GM19467 (cell line): Measurements from ENCODE around the gene PSMD6.

Experiments used
- ATAC-seq: cut with Tn5 transposase; IDR thresholded peaks from one replicate; pipeline ENCODE4 v1.9.1; 2021; ENCODE audit warnings: mild to moderate bottlenecking, moderate library complexity; ENCODE audit not compliant: unreplicated experiment

The PSMD6 gene

DNA sequence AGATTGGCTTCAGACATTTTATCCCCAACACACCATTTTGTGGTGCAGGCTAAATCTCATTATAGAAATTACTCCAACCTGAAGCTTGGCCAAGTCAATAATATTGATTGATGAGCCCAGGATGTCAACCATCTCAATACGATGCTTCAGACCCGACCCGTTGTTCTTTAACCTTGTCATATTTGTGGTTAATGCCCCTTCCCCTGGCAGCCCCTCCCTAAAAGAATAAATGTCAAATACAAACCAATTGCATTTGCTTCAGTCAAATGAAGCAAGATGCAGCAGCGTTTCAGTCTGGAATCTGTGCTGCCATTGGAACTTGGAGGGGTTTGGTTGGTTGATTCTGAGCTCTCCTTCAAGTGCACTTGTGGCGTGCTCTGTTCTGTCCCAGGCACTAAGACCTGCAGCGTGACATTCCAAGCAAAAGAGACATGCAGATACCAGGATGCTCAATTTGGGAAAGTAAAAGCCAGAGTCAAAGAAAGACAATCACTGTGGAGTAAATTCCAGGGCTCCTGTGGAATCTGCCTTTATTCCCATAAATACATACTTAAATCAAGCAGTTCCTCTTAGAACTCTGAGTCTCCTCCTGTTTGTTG lies 23.8 kb upstream of the PSMD6 start:
- ATAC-seq: no peak

- ATAC-seq: no peak
Measured at GRCh38 chr3:64046592-64046991, 23.3 kb upstream of the PSMD6 start.

DNA sequence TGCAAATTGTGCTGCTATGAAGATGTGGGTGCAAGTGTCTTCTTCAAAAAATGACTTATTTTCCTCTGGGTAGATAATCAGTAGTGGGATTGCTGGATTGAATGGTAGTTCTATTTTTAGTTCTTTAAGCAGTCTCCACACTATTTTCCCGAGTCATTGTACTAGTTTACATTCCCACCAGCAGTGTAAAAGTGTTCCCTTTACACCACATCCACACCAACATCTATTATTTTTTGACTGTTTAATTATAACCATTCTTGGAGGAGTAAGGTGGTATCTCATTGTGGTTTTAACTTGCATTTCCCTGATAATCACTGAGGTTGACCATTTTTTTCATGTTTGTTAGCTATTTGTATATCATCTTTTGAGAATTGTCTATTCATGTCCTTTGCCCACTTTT lies 19.7 kb upstream of the PSMD6 start:
- no peak for ATAC-seq

DNA sequence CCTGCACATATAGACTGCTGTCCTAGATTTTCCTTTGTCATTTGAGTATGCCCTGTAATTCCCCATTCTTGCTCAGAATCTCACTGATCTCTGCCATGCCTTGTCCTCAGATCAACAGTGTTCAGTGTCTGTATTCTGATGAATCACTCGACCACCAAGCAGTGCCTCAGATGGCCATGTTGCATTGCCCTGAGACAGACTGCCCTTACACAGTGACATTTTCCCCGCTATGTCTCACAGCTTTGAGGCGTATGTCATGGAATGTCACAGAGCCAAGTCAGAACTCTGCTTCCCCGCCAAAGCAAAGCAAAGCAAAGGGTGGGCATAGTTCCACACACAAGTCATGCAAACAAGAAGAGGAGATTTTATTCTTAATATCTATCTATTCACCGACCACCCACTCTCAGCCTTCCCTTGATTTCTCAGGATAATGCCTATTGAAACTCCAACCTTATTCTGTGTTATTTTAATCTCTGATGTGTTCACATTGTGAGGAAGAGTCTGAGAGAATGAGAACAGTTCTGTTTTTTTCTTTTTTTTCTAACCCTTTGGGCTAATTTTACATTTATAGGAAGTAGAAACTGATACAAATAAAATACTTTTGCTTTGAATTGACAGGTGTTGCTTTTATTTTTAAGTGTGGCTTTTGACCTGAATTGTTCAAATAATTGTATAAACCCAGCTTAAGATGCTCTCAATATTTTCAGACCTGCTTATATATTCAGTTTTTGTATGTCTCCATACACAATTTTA lies 16.9 kb upstream of the PSMD6 start:
- ATAC-seq: no peak

DNA sequence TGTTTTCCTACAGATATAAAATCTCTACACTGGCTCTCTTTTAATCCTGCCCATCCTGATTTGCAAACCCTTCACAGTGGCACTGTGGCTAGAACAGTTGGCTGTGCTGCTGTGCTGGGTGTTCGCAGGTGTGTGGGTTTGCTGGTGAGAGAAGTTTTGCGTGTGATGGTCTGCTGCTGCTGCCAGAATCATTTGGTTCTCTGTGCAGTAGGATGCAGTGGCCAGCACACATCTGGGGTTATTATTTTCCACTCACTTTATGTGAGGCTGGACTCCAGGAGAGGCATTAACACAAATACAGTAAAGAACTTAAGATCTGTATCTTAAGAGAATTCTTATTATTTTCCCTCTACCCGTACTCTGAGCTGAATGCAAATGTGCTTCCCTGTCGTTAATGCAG lies 16.0 kb upstream of the PSMD6 start:
- no peak for ATAC-seq

DNA sequence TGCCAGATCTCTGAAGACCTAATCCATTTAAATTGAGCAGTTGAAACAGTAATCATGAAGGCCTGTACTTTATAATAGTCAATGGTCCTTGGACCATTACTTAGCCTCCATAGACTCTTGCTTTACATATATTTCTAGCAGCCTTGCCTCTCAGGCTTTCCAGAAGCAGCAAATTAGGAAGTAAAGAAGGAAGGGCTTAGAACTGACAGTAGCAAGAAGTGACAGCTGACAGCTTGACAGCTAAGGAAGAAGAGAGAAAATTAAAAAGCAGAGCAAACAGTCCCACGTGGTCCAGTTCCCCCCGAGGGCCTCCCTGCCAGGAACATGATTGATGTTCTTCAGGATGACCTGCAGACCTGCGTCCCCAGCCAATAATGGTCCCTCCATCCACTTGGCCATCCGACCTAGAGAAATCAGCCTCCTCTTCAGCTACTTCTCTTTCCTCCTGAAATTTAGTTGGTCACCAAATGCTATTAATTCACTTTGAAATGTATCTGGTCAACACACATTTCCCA lies 15.0 kb upstream of the PSMD6 start:
- no peak for ATAC-seq

DNA sequence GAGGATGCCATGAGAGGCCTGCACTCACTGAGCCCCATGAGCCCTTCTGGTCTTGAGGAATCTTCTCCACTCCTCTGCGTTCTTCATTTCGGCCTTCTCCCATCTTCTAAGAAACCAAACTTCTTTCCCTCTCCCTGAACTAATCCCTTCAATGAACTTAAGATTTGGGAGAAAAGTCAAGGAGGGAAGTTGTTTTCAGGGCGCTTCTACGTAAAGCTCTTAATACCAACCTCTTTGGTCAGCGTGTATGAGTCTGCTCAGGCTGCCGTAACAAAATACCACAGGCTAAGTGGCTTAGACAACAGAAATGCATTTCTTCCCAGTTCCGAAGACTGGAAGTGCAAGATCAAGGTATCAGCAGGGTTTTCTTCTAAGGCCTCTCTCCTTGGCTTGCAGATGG lies 13.8 kb upstream of the PSMD6 start:
- no peak for ATAC-seq

DNA sequence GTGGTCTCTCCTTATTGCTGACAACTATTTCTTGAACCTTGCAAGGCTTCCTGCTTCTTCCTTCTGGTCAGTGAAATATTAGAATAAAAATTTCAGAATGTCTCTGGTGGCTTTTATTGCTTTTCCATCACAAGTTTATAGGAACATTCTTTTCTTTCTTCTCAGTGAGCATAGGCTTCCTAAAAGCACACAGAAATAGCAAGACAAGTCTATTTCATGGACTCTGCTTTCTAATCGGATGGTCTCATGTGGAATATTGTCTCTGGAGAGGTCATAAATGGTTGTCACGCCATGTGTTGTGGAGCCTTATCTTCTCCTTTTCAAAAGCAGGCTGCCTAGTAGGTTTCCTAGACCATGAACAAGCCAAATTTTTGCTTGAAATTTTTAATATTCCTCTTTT lies 9.8 kb upstream of the PSMD6 start:
- no peak for ATAC-seq

GRCh38 chr3:64031540-64032508 lies 8.5 kb upstream of the PSMD6 start:
- ATAC-seq: no peak

- ATAC-seq: peak; percentile 90
Measured at GRCh38 chr3:64030741-64031140, 7.4 kb upstream of the PSMD6 start.

GRCh38 chr3:64029287-64029686 lies 6.0 kb upstream of the PSMD6 start:
- no peak for ATAC-seq

- ATAC-seq: no peak
Measured at GRCh38 chr3:64028754-64029153, 5.5 kb upstream of the PSMD6 start.

- ATAC-seq: no peak
Measured at GRCh38 chr3:64027658-64028057, 4.4 kb upstream of the PSMD6 start.

DNA sequence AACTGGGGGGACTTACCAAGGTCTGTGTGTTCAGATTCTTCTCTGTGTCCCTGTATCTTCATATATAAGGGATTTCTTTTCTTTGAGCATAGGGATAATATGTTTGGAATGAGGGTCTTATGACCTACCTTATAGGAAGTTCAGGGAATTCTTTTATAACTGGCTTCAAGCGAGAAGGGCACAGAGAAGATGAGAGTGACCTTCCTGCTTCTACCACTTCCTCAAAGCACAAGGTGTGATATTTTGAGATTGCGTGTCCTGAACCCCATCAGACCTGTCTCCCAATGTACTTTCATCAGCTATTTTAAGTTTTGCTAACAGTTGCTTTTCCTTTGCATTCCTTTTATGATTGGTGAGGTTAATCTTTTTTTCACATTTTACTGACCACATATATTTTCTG lies 3.1 kb upstream of the PSMD6 start:
- no peak for ATAC-seq

DNA sequence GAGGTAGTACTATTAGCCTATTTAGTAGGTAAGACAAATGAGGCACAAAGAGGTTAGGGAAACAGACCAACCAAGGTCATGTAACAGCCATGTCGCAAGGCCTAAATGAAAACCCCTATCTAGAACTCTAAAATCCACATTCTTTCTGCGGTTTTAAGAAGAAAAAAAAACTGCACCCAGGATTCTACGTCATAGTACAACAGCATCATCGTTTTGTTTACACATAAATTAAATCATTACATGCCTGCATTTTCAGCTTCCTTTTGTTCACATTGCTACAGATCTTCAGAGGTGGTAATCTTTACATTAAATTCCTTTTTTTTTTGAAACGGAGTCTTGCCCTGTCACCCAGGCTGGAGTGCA lies 548 bp upstream of the PSMD6 start:
- no peak for ATAC-seq

GRCh38 chr3:64022451-64023186 lies 675 bp downstream of the PSMD6 start:
- no peak for ATAC-seq

DNA sequence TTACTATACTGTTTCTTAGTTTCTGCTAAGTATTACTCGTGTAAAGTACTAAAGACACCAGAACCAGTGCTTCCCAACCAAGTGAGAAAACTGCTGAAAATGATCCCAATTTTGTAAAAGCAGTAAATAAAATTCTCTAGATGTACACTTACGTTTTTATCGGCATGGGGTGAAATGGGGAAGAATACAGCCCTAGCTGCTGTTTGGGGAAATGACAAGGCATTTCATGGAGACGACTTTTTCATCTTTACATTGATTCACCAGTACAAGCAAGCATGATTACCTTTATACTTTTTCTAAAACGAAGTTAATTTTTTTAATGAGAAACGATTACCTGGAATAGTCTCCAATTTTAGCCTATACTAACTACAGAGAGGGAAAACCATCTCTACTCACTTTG lies 1.4 kb downstream of the PSMD6 start:
- ATAC-seq: no peak

DNA sequence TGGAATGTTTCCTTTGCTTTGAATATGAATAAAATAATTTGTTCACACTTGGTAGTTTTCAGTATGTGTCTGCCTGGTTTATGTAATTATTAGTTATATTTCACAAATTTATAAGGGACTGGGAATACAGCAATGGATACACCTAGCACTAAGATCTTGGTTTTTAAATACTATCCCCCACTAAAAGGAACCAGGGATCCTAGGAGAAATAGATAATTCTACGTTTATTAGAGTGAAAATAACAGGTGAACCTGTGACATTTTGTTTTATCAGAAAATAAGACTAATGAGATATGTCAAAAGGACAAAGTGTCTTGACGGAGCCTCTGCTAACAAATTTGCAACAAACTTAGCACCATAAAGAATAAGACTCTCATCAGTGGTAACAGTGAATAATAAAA lies 3.4 kb downstream of the PSMD6 start:
- no peak for ATAC-seq

DNA sequence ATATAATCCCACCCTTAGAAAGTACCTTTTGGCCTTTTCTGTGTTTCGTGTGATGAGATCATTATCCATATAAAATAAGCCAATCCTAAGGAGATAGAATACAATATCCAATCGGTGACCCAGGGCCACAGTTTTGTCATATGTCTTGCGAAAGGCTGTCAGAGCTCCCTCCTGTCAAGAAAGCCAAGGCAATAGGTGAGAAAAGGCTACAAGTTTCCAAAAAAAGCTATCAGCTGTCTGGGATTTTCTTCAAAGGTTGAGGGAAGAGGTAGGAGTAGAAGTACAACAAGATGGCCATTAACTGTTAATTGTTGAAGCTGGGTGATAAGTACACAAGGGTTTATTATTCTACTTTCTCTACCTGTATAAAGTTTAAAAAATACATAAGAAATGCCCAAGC lies 4.0 kb downstream of the PSMD6 start:
- no peak for ATAC-seq

DNA sequence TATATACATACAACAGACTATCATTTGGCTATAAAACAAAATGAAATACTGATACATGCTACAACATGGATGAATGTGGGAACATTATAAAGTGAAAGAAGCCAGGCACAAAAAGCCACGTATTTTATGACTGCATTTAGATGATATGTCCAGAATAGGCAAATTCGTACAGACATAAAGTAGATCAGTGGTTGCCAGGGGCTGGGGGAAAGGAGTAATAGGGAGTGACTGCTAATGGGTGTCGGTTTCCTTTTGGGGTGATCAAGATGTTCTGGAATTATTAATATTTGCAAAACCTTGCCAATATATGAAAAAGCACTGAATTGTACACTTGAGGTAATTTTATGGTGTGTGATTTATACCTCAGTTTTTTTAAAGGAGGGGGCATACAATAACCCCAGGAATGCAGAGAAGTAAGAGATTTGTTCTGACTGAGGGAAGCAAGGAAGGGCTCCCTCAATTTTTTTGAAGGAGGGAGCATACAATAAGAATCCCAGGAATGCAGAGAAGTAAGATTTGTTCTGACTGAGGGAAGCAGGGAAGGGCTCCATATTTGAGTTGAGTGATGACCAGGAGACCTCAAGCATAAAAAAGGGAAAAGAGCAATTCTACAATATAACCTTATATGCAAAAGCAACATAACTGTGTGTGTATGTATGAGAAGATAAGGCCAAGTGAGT lies 6.2 kb downstream of the PSMD6 start:
- ATAC-seq: no peak
